Endothelial cell of umbilical vein (primary cell): ENCODE results near the gene NODAL. TPM values are rescaled to one million over a fixed set of nuclear protein-coding genes. Genes with fewer than 3 reads are reported as not detected.

Experiments used
- BruUV-seq: library from RNA; stranded (reverse); fragments of 400-500 nt; replicated peaks from 2 replicates; lab custom pipeline; 2021; lab: Mats Ljungman, UMichigan
- CTCF ChIA-PET: fragments of 300-600, 350-600 bp; sonication (Branson Sonifier 250); formaldehyde crosslinking; loops from one replicate; lab custom pipeline; 2021; ENCODE audit warnings: antibody characterized with exemption, inconsistent platforms; lab: Charles Lee
- POLR2A ChIA-PET: fragments of 300-600, 350-600 bp; sonication (Branson Sonifier 250); formaldehyde crosslinking; loops from one replicate; lab custom pipeline; 2021; ENCODE audit warnings: antibody characterized with exemption, inconsistent platforms; lab: Charles Lee
- DNase-seq: peaks from one replicate; pipeline ENCODE4 v3.0.0-alpha.2; 2011; ENCODE audit warnings: low read depth, low spot score
- FAIRE-seq: peaks from 2 replicates; lab custom pipeline; 2011; peaks lifted over from hg19 to GRCh38; lab: Jason Lieb, UNC
- H2AFZ ChIP-seq: 2 replicates; pipeline ENCODE4 v1.6.0; 2012; ENCODE audit warnings: low read depth, low read length, control low read depth, inconsistent platforms
- H3K27ac ChIP-seq: 2 replicates; pipeline ENCODE4 v1.5.1; 2011; ENCODE audit warnings: low read depth, mild to moderate bottlenecking, control low read depth, low read length, moderate library complexity; ENCODE audit not compliant: insufficient read depth
- H3K27me3 ChIP-seq, 2 experiments: 2 replicates each; pipeline versions ENCODE4 v1.6.0 to v1.6.1; 2011; ENCODE audit warnings: low read length in 2 of 2, mixed read lengths in 1 of 2; ENCODE audit not compliant: control insufficient read depth in 2 of 2, insufficient read depth in 2 of 2
- H3K36me3 ChIP-seq, 2 experiments: 2 replicates in 1 of 2; 3 replicates in 1 of 2; pipeline ENCODE4 v1.5.1; 2011; ENCODE audit warnings: low read length in 2 of 2, mild to moderate bottlenecking in 1 of 2, moderate library complexity in 1 of 2; ENCODE audit not compliant: control insufficient read depth in 2 of 2, insufficient read depth in 2 of 2; ENCODE audit errors: extremely low read depth in 1 of 2
- H3K4me1 ChIP-seq: 3 replicates; pipeline ENCODE4 v1.5.1; 2011; ENCODE audit warnings: mild to moderate bottlenecking, low read length; ENCODE audit not compliant: control insufficient read depth, insufficient read depth; ENCODE audit errors: extremely low read depth
- H3K4me2 ChIP-seq: 2 replicates; pipeline ENCODE4 v1.6.1; 2011; ENCODE audit warnings: low read length, control low read depth, mixed read lengths; ENCODE audit not compliant: insufficient read depth
- H3K4me3 ChIP-seq, 3 experiments: fragments of 200-600 bp in 1 of 3; sonication (generic), shearing (Covaris generic) in 1 of 3; replicated peaks in 1 of 3; 2 replicates each; pipeline ENCODE4 v1.5.1; 2011 to 2016; ENCODE audit warnings: control low read depth in 3 of 3, low read length in 3 of 3, mild to moderate bottlenecking in 2 of 3, inconsistent platforms in 1 of 3, low read depth in 1 of 3, moderate library complexity in 1 of 3; ENCODE audit not compliant: insufficient read depth in 1 of 3
- H3K79me2 ChIP-seq: 2 replicates; pipeline ENCODE4 v1.6.0; 2012; ENCODE audit warnings: low read length, inconsistent platforms; ENCODE audit not compliant: control insufficient read depth, insufficient read depth
- H3K9ac ChIP-seq: replicated peaks from 2 replicates; pipeline ENCODE3; 2011; ENCODE audit warnings: low read length, control low read depth; ENCODE audit not compliant: insufficient read depth; ENCODE audit errors: extremely low read depth
- H3K9me1 ChIP-seq: replicated peaks from 3 replicates; pipeline ENCODE4 v1.6.0; 2011; ENCODE audit warnings: mild to moderate bottlenecking, low read length; ENCODE audit not compliant: control insufficient read depth, insufficient read depth; ENCODE audit errors: extremely low read depth
- H3K9me3 ChIP-seq: replicated peaks from 2 replicates; pipeline ENCODE4 v1.5.1; 2012; ENCODE audit warnings: low read length, inconsistent platforms; ENCODE audit not compliant: control insufficient read depth, insufficient read depth
- H4K20me1 ChIP-seq: replicated peaks from 2 replicates; pipeline ENCODE3; 2011; ENCODE audit warnings: mild to moderate bottlenecking, low read length; ENCODE audit not compliant: control insufficient read depth, insufficient read depth; ENCODE audit errors: extremely low read depth
- EZH2 ChIP-seq: IDR thresholded peaks from 2 replicates; pipeline ENCODE4 v1.6.1; 2012; ENCODE audit warnings: borderline replicate concordance, low read depth, mild to moderate bottlenecking, moderate library complexity, low read length, inconsistent platforms; ENCODE audit not compliant: severe bottlenecking
- FOS ChIP-seq: IDR thresholded peaks from 2 replicates; pipeline ENCODE4 v1.6.1; 2011; ENCODE audit warnings: mild to moderate bottlenecking, low read length, moderate library complexity, borderline replicate concordance; ENCODE audit not compliant: insufficient read depth
- GATA2 ChIP-seq: IDR thresholded peaks from 2 replicates; pipeline ENCODE4 v1.7.0; 2011; ENCODE audit warnings: low read depth, mild to moderate bottlenecking, moderate library complexity, mixed read lengths, low read length; ENCODE audit not compliant: insufficient read length, insufficient read depth
- JUN ChIP-seq: IDR thresholded peaks from 2 replicates; pipeline ENCODE4 v1.6.1; 2011; ENCODE audit warnings: borderline replicate concordance, low read depth; ENCODE audit not compliant: insufficient read length, insufficient read depth
- MYC ChIP-seq: IDR thresholded peaks from one replicate; pipeline ENCODE4 v1.6.1; 2011; ENCODE audit warnings: mild to moderate bottlenecking, low read depth, low read length
- POLR2A ChIP-seq: IDR thresholded peaks from 2 replicates; pipeline ENCODE4 v1.6.1; 2012; ENCODE audit warnings: low read depth, mild to moderate bottlenecking, control low read depth, low read length
- POLR2AphosphoS5 ChIP-seq: IDR thresholded peaks from 2 replicates; pipeline ENCODE4 v1.6.1; 2012; ENCODE audit warnings: low read depth, mild to moderate bottlenecking, control low read depth, low read length, moderate library complexity; ENCODE audit not compliant: insufficient read depth
- dilution Hi-C: fragments of 300-500 bp; cut with MboI; formaldehyde crosslinking; loops from one replicate; pipeline ENCODE4 v1.15.0; 2019; ENCODE audit warnings: low sequenced_read_pairs; ENCODE audit not compliant: extremely low pct_ligation_motif_present
- intact Hi-C: fragments of 100-400 bp; cut with micrococcal nuclease; formaldehyde crosslinking; loops from one replicate; pipeline ENCODE4 v1.10.0; 2022
- polyA plus RNA-seq, 4 experiments: library from polyadenylated mRNA; depleted of rRNA in 3 of 4; stranded (reverse) in 3 of 4; unstranded in 1 of 4; fragments of >200 nt; gene quantifications; 2 replicates each; pipeline versions ENCODE4 v1.2.1 to v1.2.3, GENCODE V29; 2011 to 2012; ENCODE audit warnings: missing spikeins in 1 of 4
- total RNA-seq: library from RNA; stranded (reverse); gene quantifications from 2 replicates; pipeline ENCODE4 v1.2.3, GENCODE V29; 2021
- TF ChIP-seq, protein P1 (sequence below): IDR thresholded peaks from 2 replicates; pipeline ENCODE4 v1.6.1; 2011; ENCODE audit not compliant: insufficient read depth, insufficient read length
- TF ChIP-seq, protein P2 (sequence below), 2 donors: IDR thresholded peaks; 1 replicate in 1 of 2; 2 replicates in 1 of 2; pipeline ENCODE4 v1.5.1; 2011; ENCODE audit warnings: low read length in 2 of 2, mild to moderate bottlenecking in 2 of 2, moderate library complexity in 2 of 2, control low read depth in 1 of 2, inconsistent platforms in 1 of 2, low read depth in 1 of 2; ENCODE audit not compliant: insufficient read depth in 1 of 2; ENCODE audit errors: extremely low read depth in 1 of 2

The NODAL gene
- total and polyA plus RNA-seq, 2 donors (not counting 3 experiments of a cell fraction or from before 2014, with no cell fraction given), result not detected

DNA sequence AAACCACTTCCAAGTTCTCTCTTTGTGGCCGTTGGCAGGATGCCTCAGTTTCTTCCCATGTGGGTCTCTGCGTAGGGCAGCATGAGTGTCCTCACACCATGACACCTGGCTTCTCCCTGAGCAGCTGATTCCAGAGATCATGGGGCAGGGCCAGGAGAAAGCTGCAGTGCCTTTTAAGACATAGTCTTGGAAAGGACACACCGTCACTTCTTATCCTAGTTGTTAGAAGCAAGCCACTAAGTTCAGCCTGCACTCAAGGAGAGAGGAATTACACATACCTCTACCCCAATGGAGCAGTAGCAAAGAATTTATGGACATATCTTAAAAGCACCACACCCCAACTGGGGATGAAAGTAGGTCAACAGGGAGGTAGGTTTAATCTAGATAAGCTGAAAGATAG lies 16.4 kb downstream of the NODAL start:
- FAIRE-seq, result no peak
- intact Hi-C loops, result no loop called here

More for the DNA sequence above, 16.4 kb downstream of the NODAL start:
- Histone ChIP-seq H3K4me3 (no peak overlapping the region), H2AFZ (no peak overlapping the region), H3K79me2 (no peaks in the 10 kb centered on the region), H4K20me1 (no peaks in the 10 kb centered on the region), H3K9me1 (no peaks in the 10 kb centered on the region), H3K27me3 (no peaks in the 10 kb centered on the region), H3K36me3 (peaks cover 7 to 41% of the 10 kb centered on the region in 2 experiments), H3K4me2 (no peak overlapping the region), H3K4me1 (no peaks in the 10 kb centered on the region), H3K9me3 (no peaks in the 10 kb centered on the region), H3K27ac (no peak overlapping the region), H3K9ac (no peak overlapping the region)
- BruUV-seq, result no TSS peak
- DNase-seq, result no peak
- ChIA-PET CTCF (interaction anchor here (1.4 kb wide), 1 partner anchor 204 kb away, joined by 6 read pairs; no protein-coding TSS in a partner anchor), POLR2A (no interaction called here)
- TF ChIP-seq GATA2, result no peak
- TF ChIP-seq POLR2AphosphoS5, result no peak
- no peak for TF ChIP-seq EZH2
- no peak for TF ChIP-seq POLR2A
- TF ChIP-seq FOS, result no peak
- TF ChIP-seq JUN, result no peak
- no peak for TF ChIP-seq MYC
- TF ChIP-seq, protein P1, sequence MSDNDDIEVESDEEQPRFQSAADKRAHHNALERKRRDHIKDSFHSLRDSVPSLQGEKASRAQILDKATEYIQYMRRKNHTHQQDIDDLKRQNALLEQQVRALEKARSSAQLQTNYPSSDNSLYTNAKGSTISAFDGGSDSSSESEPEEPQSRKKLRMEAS, result no peak
- TF ChIP-seq, protein P2, sequence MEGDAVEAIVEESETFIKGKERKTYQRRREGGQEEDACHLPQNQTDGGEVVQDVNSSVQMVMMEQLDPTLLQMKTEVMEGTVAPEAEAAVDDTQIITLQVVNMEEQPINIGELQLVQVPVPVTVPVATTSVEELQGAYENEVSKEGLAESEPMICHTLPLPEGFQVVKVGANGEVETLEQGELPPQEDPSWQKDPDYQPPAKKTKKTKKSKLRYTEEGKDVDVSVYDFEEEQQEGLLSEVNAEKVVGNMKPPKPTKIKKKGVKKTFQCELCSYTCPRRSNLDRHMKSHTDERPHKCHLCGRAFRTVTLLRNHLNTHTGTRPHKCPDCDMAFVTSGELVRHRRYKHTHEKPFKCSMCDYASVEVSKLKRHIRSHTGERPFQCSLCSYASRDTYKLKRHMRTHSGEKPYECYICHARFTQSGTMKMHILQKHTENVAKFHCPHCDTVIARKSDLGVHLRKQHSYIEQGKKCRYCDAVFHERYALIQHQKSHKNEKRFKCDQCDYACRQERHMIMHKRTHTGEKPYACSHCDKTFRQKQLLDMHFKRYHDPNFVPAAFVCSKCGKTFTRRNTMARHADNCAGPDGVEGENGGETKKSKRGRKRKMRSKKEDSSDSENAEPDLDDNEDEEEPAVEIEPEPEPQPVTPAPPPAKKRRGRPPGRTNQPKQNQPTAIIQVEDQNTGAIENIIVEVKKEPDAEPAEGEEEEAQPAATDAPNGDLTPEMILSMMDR (IDR thresholded peaks at IDR 0.05; ENCODE audit: extremely low read depth in 1 of 2, insufficient read depth in 1 of 2, low read depth in 1 of 2, low read length in 2 of 2), result no peak
- dilution Hi-C loops, result no loop called here
